PC-3 (cell line): Measurements from ENCODE around the gene LTBP1. TPM values are rescaled to one million over a fixed set of nuclear protein-coding genes. Genes with fewer than 3 reads are reported as not detected.

ENCODE experiments used
- ATAC-seq: fragments of 200-7000 bp; cut with Tn5 transposase; 2 replicates; pipeline ENCODE4 v1.9.1; 2020; ENCODE audit warnings: mild to moderate bottlenecking, moderate library complexity
- BruUV-seq: library from RNA; stranded (reverse); fragments of 400-500 nt; replicated peaks from 2 replicates; lab custom pipeline; 2021; lab: Mats Ljungman, UMichigan
- CTCF ChIA-PET: fragments of 300-600 bp; sonication (Branson Sonifier 250); formaldehyde crosslinking; loops from one replicate; lab custom pipeline; 2022; ENCODE audit warnings: antibody characterized with exemption; lab: Charles Lee
- POLR2A ChIA-PET: fragments of 300-600 bp; sonication (Branson Sonifier 250); formaldehyde crosslinking; loops from one replicate; lab custom pipeline; 2022; ENCODE audit warnings: antibody characterized with exemption; ENCODE audit not compliant: unreplicated experiment; lab: Charles Lee
- DNase-seq: peaks from one replicate; pipeline ENCODE4 v3.0.0-alpha.2; 2015
- H2AFZ ChIP-seq: fragments of 300-600 bp; sonication (generic); 2 replicates; pipeline ENCODE4 v1.6.0; 2016; ENCODE audit warnings: antibody characterized with exemption, low read length
- H3F3A ChIP-seq: fragments of 300-600 bp; sonication (generic); one replicate; pipeline ENCODE4 v1.6.0; 2017; ENCODE audit warnings: antibody characterized with exemption, low read length, control low read depth, mild to moderate bottlenecking; ENCODE audit not compliant: unreplicated experiment
- H3K27ac ChIP-seq: fragments of 300-600 bp; sonication (generic); 2 replicates; pipeline ENCODE4 v1.5.1; 2016; ENCODE audit warnings: mild to moderate bottlenecking, low read length
- H3K27me3 ChIP-seq: fragments of 300-600 bp; sonication (generic); 2 replicates; pipeline ENCODE4 v1.6.1; 2016; ENCODE audit warnings: low read length, mixed read lengths
- H3K36me3 ChIP-seq: fragments of 300-600 bp; sonication (generic); 2 replicates; pipeline ENCODE4 v1.6.1; 2016; ENCODE audit warnings: low read depth, mixed run types, low read length, mixed read lengths
- H3K4me1 ChIP-seq: fragments of 300-600 bp; sonication (generic); 2 replicates; pipeline ENCODE4 v1.5.1; 2016; ENCODE audit warnings: low read length; ENCODE audit not compliant: insufficient read depth
- H3K4me2 ChIP-seq: fragments of 300-600 bp; sonication (generic); 2 replicates; pipeline ENCODE4 v1.6.0; 2016; ENCODE audit warnings: low read length
- H3K4me3 ChIP-seq: fragments of 300-600 bp; sonication (generic); 2 replicates; pipeline ENCODE4 v1.5.1; 2016; ENCODE audit warnings: mild to moderate bottlenecking, low read length, mixed read lengths
- H3K79me2 ChIP-seq: fragments of 300-600 bp; sonication (generic); 2 replicates; pipeline ENCODE4 v1.6.1; 2017; ENCODE audit warnings: low read length, mixed read lengths
- H3K9ac ChIP-seq: fragments of 300-600 bp; sonication (generic); 2 replicates; pipeline ENCODE4 v1.6.0; 2016; ENCODE audit warnings: mild to moderate bottlenecking, low read length
- H3K9me2 ChIP-seq: fragments of 300-600 bp; sonication (generic); replicated peaks from 2 replicates; pipeline ENCODE4 v1.6.1; 2016; ENCODE audit warnings: mixed run types, low read length, mixed read lengths
- H3K9me3 ChIP-seq: fragments of 300-600 bp; sonication (generic); 2 replicates; pipeline ENCODE4 v1.6.1; 2016; ENCODE audit warnings: low read length, mixed read lengths
- H4K20me1 ChIP-seq: fragments of 300-600 bp; sonication (generic); 2 replicates; pipeline ENCODE4 v1.6.1; 2016; ENCODE audit warnings: low read length, mixed read lengths
- CTCF ChIP-seq: fragments of 300-600 bp; sonication (generic); conservative IDR thresholded peaks from 2 replicates; pipeline ENCODE4 v1.5.1; 2017; ENCODE audit warnings: antibody characterized with exemption, low read depth, mild to moderate bottlenecking, low read length
- EZH2 ChIP-seq: fragments of 300-600 bp; sonication (generic); IDR thresholded peaks from one replicate; pipeline ENCODE4 v1.6.1; 2017; ENCODE audit warnings: antibody characterized with exemption, mild to moderate bottlenecking, low read length; ENCODE audit not compliant: unreplicated experiment
- EZH2phosphoT487 ChIP-seq: fragments of 300-600 bp; sonication (generic); IDR thresholded peaks from 2 replicates; pipeline ENCODE4 v1.6.1; 2018; ENCODE audit warnings: mild to moderate bottlenecking, antibody characterized with exemption, low read length, borderline replicate concordance
- intact Hi-C: fragments of 100-400 bp; cut with micrococcal nuclease; formaldehyde crosslinking; loops from 2 replicates; pipeline ENCODE4 v1.9.0; 2023
- total RNA-seq: library from RNA; depleted of rRNA; stranded (reverse); fragments of >200 nt; gene quantifications from 2 replicates; pipeline ENCODE4 v1.2.3, GENCODE V29; 2014

Gene LTBP1
- total RNA-seq, 1 experiment from 2014 or later = 45.9 TPM

GRCh38 chr2:33246432-33246831, 299.7 kb downstream of the LTBP1 start:
- Histone ChIP-seq H3K79me2 (no peaks in the 10 kb centered on the region), H3K27ac (no peak overlapping the region), H3K36me3 (no peaks in the 10 kb centered on the region), H3F3A (no peaks in the 10 kb centered on the region), H3K9me3 (no peaks in the 10 kb centered on the region), H2AFZ (no peak overlapping the region), H4K20me1 (no peaks in the 10 kb centered on the region), H3K4me1 (peaks cover 15% of the 10 kb centered on the region), H3K4me3 (no peak overlapping the region), H3K27me3 (no peaks in the 10 kb centered on the region), H3K9me2 (no peaks in the 10 kb centered on the region), H3K4me2 (no peak overlapping the region), H3K9ac (no peak overlapping the region)
- intact Hi-C loops = no loop called here
- no TSS peak for BruUV-seq
- POLR2A ChIA-PET = no interaction called here
- CTCF ChIA-PET = no interaction called here
- no peak for TF ChIP-seq CTCF
- no peak for TF ChIP-seq EZH2
- TF ChIP-seq EZH2phosphoT487 = no peak
- DNase-seq (no peak), ATAC-seq (no peak)

- ChIA-PET POLR2A (no interaction called here), CTCF (no interaction called here)
- H3K27me3 ChIP-seq = no peaks in the 10 kb centered on the region
- no TSS peak for BruUV-seq
- no peaks in the 10 kb centered on the region for H4K20me1 ChIP-seq
- no peaks in the 10 kb centered on the region for H3K36me3 ChIP-seq
- H2AFZ ChIP-seq = no peak overlapping the region
- H3K79me2 ChIP-seq = no peaks in the 10 kb centered on the region
- ATAC-seq = no peak
- no peaks in the 10 kb centered on the region for H3K9me3 ChIP-seq
- no peaks in the 10 kb centered on the region for H3K9me2 ChIP-seq
- H3K4me2 ChIP-seq = no peak overlapping the region
- no peak overlapping the region for H3K9ac ChIP-seq
- H3K4me3 ChIP-seq = no peak overlapping the region
- intact Hi-C loops = no loop called here
- H3F3A ChIP-seq = no peaks in the 10 kb centered on the region
- no peak for DNase-seq
- TF ChIP-seq CTCF (no peak), EZH2 (no peak)
- H3K4me1 ChIP-seq = peaks cover 12% of the 10 kb centered on the region
- no peak overlapping the region for H3K27ac ChIP-seq
Observed at GRCh38 chr2:33247365-33247764, 300.6 kb downstream of the LTBP1 start.

- H4K20me1 ChIP-seq = no peaks in the 10 kb centered on the region
- H3K4me2 ChIP-seq = no peak overlapping the region
- ChIA-PET CTCF (no interaction called here), POLR2A (no interaction called here)
- ATAC-seq (no peak), DNase-seq (no peak)
- H3K9me3 ChIP-seq = no peaks in the 10 kb centered on the region
- no peak overlapping the region for H2AFZ ChIP-seq
- no peak overlapping the region for H3K4me3 ChIP-seq
- H3K27ac ChIP-seq = no peak overlapping the region
- no peaks in the 10 kb centered on the region for H3K79me2 ChIP-seq
- H3K36me3 ChIP-seq = no peaks in the 10 kb centered on the region
- no peaks in the 10 kb centered on the region for H3K4me1 ChIP-seq
- no peaks in the 10 kb centered on the region for H3K9me2 ChIP-seq
- no TSS peak for BruUV-seq
- H3F3A ChIP-seq = no peaks in the 10 kb centered on the region
- intact Hi-C loops = no loop called here
- TF ChIP-seq EZH2 (no peak), CTCF (no peak)
- H3K9ac ChIP-seq = no peak overlapping the region
- no peaks in the 10 kb centered on the region for H3K27me3 ChIP-seq
Observed at GRCh38 chr2:33250417-33251029, 303.8 kb downstream of the LTBP1 start.
